NCI-H1417 treated with DMSO at 0.1 percent for 48 hours (cell line): ENCODE results near the gene S100A6.
A peak's percentile ranks its signal among the peaks of the same experiment; 100 is the strongest.

ENCODE experiments used
- DNase-seq: peaks from one replicate; lab custom pipeline; 2025; lab: John Stamatoyannopoulos, UW

Gene S100A6

DNA sequence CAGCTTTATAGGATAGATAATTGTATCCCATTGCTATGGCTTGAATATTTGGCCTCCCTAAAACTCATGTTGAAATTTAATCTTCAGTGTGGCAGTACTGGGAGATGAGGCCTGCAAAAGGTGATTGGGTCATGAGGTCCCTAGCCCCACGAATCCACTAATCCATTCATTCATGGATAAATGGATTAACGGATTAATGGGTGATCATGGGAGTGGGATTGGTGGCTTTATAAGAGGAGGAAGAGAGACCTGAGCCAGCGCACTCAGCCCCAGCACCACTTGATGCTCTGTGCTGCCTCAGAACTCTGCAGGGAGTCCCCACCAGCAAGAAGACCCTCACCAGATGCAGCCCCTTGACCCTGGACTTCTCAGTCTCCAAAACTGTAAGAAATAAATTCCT is 32.0 kb downstream of the S100A6 start:
- no peak for DNase-seq

GRCh38 chr1:153498746-153499145 is 37.0 kb downstream of the S100A6 start:
- DNase-seq = no peak

GRCh38 chr1:153495536-153495935 is 40.3 kb downstream of the S100A6 start:
- no peak for DNase-seq

- peak; percentile 79 for DNase-seq
Measured at GRCh38 chr1:153494976-153495535, 40.7 kb downstream of the S100A6 start.

DNA sequence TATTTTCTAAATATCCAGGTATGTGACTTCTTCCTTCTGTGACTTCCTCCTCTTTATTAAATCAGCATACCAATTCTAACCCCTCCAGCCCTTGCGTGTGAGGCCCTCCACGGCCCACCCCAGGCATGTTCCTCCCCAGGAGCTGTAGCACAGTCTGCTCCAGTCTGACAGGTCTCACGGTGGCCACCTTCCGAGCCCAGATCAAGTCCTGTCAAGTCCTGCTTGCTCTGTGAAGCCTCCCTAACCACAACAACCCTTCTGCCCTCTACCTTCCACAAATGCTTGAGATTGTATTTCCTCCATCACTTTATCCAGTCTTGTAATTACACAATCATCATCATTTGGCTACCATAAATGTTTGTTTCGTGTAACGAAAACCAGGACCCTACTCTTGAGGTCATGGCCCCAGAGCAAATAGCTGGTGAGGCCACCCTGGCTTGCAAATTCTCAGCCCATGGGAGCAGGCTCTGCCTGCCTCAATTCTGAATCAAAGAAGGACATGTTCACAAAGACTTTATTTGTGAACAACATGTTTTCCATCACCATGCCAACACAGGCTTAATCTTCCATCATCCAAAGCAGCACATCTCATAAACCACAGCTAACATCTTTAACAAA is 42.3 kb downstream of the S100A6 start:
- no peak for DNase-seq

GRCh38 chr1:153490272-153491051 is 45.3 kb downstream of the S100A6 start:
- DNase-seq = no peak

- no peak for DNase-seq
Measured at GRCh38 chr1:153488731-153489130, 47.1 kb downstream of the S100A6 start.

DNA sequence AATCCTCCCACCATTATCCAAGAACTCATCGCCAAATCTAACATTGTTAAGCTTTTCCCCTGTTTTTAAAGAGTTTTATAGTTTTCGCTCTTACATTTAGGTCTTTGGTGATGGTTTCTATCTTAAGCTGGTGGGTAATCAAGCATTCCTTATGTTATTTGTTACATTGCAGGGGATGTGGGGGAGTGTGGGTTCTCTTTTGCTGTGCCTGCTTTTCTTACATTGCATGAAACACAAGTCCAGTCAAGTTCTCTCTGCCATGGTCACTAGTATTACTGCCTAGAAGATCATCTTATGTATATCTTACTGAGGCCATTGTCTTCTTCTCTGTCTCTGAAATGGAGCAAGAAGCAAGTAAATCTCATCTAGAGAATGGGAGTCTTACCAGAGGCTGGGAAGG is 48.1 kb downstream of the S100A6 start:
- no peak for DNase-seq

DNA sequence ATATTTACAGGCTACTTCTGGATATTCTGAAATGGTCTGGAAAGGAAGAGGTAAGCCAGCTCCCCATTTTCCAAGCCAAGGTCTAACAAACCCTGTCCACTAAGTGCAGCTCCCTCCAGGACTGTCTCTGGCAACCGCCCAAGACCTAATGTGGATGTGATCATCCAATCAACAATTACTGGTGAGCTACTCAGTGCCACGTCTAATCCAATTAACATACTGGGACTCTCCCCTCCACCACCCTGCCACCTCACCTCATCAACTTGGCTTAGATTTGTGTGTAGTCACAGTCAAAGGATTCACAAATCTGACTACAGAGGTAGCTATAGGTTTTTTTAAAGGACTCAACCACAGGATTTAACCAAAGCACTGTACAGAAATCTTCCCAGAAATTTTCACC is 49.9 kb downstream of the S100A6 start:
- peak; percentile 45 for DNase-seq
